Amygdala (tissue), 56 donors: ENCODE data around the gene SCN3A.

Experiments used
- DNase-seq, 56 donors: peaks; one replicate each; lab custom pipeline; 2025; lab: John Stamatoyannopoulos, UW

SCN3A gene

DNA sequence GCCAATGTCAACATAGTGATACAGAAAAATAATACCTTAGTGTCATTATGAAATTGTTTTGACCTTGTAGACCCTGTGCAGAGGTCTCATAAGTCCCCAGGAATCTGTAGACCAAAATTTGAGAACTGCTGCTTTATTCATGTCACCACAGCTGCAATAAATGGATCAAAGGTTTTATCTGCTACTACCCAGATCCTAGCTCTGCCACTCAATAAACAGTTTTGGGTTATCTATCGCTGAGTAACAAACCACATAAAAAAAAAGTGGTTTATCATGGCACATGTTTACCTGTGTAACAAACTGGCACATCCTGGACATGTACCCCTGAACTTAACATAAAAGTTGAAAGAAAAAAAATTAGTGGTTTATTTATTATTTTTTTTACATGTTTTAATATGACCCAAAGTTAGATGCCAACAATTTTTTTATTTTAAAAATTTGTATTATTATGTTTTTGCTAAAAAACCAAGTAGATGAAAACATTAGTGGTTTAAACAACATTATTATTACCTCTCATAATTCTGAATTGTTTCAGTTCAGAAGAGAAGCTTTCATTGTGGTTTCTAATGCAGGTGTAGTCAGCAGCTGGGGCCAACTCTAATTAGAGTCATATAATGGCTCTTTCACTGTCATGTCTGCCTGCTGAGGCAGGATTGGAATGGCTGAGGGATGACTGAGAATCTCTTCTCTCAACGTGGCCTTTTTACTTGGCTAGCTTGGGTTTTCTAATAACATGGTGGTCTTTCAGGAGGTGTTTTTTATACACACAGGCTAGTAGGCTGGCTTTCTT, 145.2 kb downstream of the SCN3A start:
- no peak for DNase-seq

DNA sequence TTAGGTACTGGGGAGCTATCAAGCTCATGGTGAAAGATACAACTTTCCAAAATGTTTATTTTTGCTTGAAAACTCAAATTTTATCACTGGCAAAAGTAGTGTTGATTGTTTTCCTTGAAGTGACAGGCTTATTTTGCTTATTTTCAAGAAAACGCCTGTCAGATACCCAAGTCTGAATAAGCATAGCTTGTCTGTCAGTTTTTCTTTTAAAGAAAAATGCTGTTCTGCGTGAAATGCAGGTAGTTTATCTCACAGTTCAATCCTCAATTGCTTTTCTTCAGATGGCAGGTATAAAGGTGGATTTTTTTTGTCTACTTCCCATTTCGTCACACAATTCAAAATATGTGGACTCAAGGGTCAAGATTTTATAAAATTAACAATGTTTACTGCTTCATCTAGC, 145.9 kb downstream of the SCN3A start:
- DNase-seq, result no peak

- no peak for DNase-seq
These were observed 146.5 kb downstream of the SCN3A start for GRCh38 chr2:165057308-165057707.

DNA sequence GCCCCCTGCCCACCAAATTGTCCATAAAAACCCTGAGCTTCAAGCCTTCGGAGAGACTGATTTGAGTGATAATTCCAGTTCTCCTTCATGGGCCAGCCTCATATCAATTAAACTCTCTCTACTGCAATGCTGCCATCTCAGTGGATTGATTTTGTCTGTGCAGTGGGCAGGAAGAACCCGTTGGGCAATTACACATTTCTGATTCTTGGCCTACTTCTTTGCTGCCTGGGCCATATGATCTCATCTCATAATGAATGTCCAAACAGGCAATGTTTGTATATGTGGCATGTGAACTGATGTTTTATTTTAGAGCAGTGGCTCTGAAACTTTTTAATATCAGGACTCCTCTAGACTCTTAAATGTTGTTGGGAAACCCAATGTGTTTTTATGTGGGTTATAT, 147.3 kb downstream of the SCN3A start:
- DNase-seq, result no peak

DNA sequence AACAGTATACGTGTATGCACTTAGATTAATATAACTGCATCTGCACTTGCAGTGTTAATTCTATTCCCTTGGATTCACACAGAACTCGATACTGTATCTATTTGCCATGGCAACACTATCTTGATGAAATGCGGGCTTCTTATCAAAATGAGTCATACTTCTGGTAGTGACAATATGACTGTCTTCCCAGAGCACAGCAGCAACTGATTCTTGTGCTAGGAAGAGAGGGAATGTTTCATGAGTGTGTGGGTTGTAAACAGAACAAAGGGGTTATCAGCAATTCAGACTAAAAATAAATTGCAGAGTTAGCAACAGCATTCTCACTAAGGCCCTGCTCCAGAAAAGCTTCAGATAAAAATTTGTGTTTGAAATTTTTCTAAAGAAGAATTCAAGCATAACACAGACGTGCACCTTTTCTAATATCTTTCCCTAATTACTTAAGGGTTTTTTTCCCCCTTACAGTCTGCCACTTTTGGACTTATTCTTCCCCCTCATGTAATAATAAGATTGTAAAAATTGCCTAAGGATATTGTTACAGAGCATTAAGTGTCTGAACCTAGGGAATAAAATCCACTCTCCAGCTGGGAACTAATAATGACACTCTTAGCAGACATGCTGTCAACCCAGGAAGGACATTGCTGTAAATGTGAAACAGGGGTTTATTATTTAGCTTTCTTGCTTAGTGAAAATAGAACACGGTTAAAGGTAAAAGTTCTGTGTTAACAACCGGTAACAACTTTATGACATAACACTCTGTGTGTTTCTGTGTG, 148.6 kb downstream of the SCN3A start:
- peak in 1 of 56 donors; percentile 10 for DNase-seq

- no peak for DNase-seq
These were observed 149.2 kb downstream of the SCN3A start for GRCh38 chr2:165054652-165055051.

DNA sequence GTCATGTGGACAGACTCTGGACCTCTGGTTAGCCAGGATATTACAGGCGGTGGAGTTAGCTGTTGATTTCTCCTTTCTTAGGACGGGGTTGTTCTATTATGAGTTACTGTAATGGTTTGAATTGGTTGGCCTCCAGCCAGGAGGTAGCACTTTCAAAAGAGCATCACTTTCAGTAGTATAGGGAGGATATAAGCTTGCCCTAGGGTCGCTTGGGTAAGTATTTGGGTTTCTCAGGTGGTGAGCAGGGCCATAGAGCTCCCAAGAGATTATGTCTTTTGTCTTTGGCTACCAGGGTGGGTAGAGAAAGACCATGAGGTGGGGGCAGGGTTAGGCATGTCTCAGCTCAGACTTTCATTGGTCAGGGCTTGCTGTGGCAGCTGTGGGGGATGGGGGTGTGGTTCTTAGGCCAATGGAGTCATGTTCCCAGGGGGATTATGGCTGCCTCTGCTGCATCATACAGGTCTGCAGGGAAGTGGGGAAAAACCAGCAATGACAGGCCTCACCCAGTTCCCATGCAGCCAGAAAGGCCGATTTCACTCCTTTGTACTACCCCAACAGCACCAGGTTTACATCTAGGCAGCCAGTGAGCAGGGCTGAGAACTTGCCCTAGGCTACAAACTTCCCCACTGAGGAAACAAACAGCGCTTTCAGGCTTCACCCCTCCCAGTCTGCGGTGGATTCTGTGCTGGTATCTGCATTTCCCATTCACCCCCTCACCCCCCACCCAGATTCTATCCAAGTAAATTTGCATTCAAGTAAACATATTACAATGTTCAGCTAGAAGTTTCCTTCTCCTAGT, 159.1 kb downstream of the SCN3A start:
- DNase-seq, result no peak
